K562 treated with DMSO at 1 percent for 4 hours (cell line): ENCODE results near the gene MKX. TPM values are rescaled to one million over a fixed set of nuclear protein-coding genes. Genes with fewer than 3 reads are reported as not detected.

Experiments
- total RNA-seq: library from RNA; unstranded; fragments of 300-600 nt; gene quantifications from 2 replicates; pipeline ENCODE4 v1.2.3, GENCODE V29; 2022; ENCODE audit not compliant: insufficient read depth

MKX gene
- not detected in 2 replicates for total RNA-seq

GRCh38 chr10:27745732-27746396 lies at the start of gene MKX:
TSS of gene MKX (minus strand) at chr10:27745819. CDS start at chr10:27743415, 2,404 bp downstream.

Other genes with a start within 250 kb of the MKX start
- gene RAB18, start 241.5 kb downstream of the MKX start, total RNA-seq, result 4.4 and 8.8 TPM in 2 replicates